Endothelial cell of umbilical vein (primary cell): ENCODE results near the gene NAE1. TPM values are rescaled to one million over a fixed set of nuclear protein-coding genes. Genes with fewer than 3 reads are reported as not detected.

Experiments
- BruUV-seq: library from RNA; stranded (reverse); fragments of 400-500 nt; replicated peaks from 2 replicates; lab custom pipeline; 2021; lab: Mats Ljungman, UMichigan
- CTCF ChIA-PET: fragments of 300-600, 350-600 bp; sonication (Branson Sonifier 250); formaldehyde crosslinking; loops from one replicate; lab custom pipeline; 2021; ENCODE audit warnings: antibody characterized with exemption, inconsistent platforms; lab: Charles Lee
- POLR2A ChIA-PET: fragments of 300-600, 350-600 bp; sonication (Branson Sonifier 250); formaldehyde crosslinking; loops from one replicate; lab custom pipeline; 2021; ENCODE audit warnings: antibody characterized with exemption, inconsistent platforms; lab: Charles Lee
- DNase-seq: peaks from one replicate; pipeline ENCODE4 v3.0.0-alpha.2; 2011; ENCODE audit warnings: low read depth, low spot score
- FAIRE-seq: peaks from 2 replicates; lab custom pipeline; 2011; peaks lifted over from hg19 to GRCh38; lab: Jason Lieb, UNC
- H2AFZ ChIP-seq: 2 replicates; pipeline ENCODE4 v1.6.0; 2012; ENCODE audit warnings: low read depth, low read length, control low read depth, inconsistent platforms
- H3K27ac ChIP-seq: 2 replicates; pipeline ENCODE4 v1.5.1; 2011; ENCODE audit warnings: low read depth, mild to moderate bottlenecking, control low read depth, low read length, moderate library complexity; ENCODE audit not compliant: insufficient read depth
- H3K27me3 ChIP-seq, 2 experiments: 2 replicates each; pipeline versions ENCODE4 v1.6.0 to v1.6.1; 2011; ENCODE audit warnings: low read length in 2 of 2, mixed read lengths in 1 of 2; ENCODE audit not compliant: control insufficient read depth in 2 of 2, insufficient read depth in 2 of 2
- H3K36me3 ChIP-seq, 2 experiments: 2 replicates in 1 of 2; 3 replicates in 1 of 2; pipeline ENCODE4 v1.5.1; 2011; ENCODE audit warnings: low read length in 2 of 2, mild to moderate bottlenecking in 1 of 2, moderate library complexity in 1 of 2; ENCODE audit not compliant: control insufficient read depth in 2 of 2, insufficient read depth in 2 of 2; ENCODE audit errors: extremely low read depth in 1 of 2
- H3K4me1 ChIP-seq: 3 replicates; pipeline ENCODE4 v1.5.1; 2011; ENCODE audit warnings: mild to moderate bottlenecking, low read length; ENCODE audit not compliant: control insufficient read depth, insufficient read depth; ENCODE audit errors: extremely low read depth
- H3K4me2 ChIP-seq: 2 replicates; pipeline ENCODE4 v1.6.1; 2011; ENCODE audit warnings: low read length, control low read depth, mixed read lengths; ENCODE audit not compliant: insufficient read depth
- H3K4me3 ChIP-seq, 3 experiments: fragments of 200-600 bp in 1 of 3; sonication (generic), shearing (Covaris generic) in 1 of 3; replicated peaks in 1 of 3; 2 replicates each; pipeline ENCODE4 v1.5.1; 2011 to 2016; ENCODE audit warnings: control low read depth in 3 of 3, low read length in 3 of 3, mild to moderate bottlenecking in 2 of 3, inconsistent platforms in 1 of 3, low read depth in 1 of 3, moderate library complexity in 1 of 3; ENCODE audit not compliant: insufficient read depth in 1 of 3
- H3K79me2 ChIP-seq: 2 replicates; pipeline ENCODE4 v1.6.0; 2012; ENCODE audit warnings: low read length, inconsistent platforms; ENCODE audit not compliant: control insufficient read depth, insufficient read depth
- H3K9ac ChIP-seq: replicated peaks from 2 replicates; pipeline ENCODE3; 2011; ENCODE audit warnings: low read length, control low read depth; ENCODE audit not compliant: insufficient read depth; ENCODE audit errors: extremely low read depth
- H3K9me1 ChIP-seq: replicated peaks from 3 replicates; pipeline ENCODE4 v1.6.0; 2011; ENCODE audit warnings: mild to moderate bottlenecking, low read length; ENCODE audit not compliant: control insufficient read depth, insufficient read depth; ENCODE audit errors: extremely low read depth
- H3K9me3 ChIP-seq: replicated peaks from 2 replicates; pipeline ENCODE4 v1.5.1; 2012; ENCODE audit warnings: low read length, inconsistent platforms; ENCODE audit not compliant: control insufficient read depth, insufficient read depth
- H4K20me1 ChIP-seq: replicated peaks from 2 replicates; pipeline ENCODE3; 2011; ENCODE audit warnings: mild to moderate bottlenecking, low read length; ENCODE audit not compliant: control insufficient read depth, insufficient read depth; ENCODE audit errors: extremely low read depth
- CTCF ChIP-seq, 2 donors: IDR thresholded peaks; 1 replicate in 1 of 2; 2 replicates in 1 of 2; pipeline ENCODE4 v1.5.1; 2011; ENCODE audit warnings: low read length in 2 of 2, mild to moderate bottlenecking in 2 of 2, moderate library complexity in 2 of 2, control low read depth in 1 of 2, inconsistent platforms in 1 of 2, low read depth in 1 of 2; ENCODE audit not compliant: insufficient read depth in 1 of 2; ENCODE audit errors: extremely low read depth in 1 of 2
- EZH2 ChIP-seq: IDR thresholded peaks from 2 replicates; pipeline ENCODE4 v1.6.1; 2012; ENCODE audit warnings: borderline replicate concordance, low read depth, mild to moderate bottlenecking, moderate library complexity, low read length, inconsistent platforms; ENCODE audit not compliant: severe bottlenecking
- FOS ChIP-seq: IDR thresholded peaks from 2 replicates; pipeline ENCODE4 v1.6.1; 2011; ENCODE audit warnings: mild to moderate bottlenecking, low read length, moderate library complexity, borderline replicate concordance; ENCODE audit not compliant: insufficient read depth
- GATA2 ChIP-seq: IDR thresholded peaks from 2 replicates; pipeline ENCODE4 v1.7.0; 2011; ENCODE audit warnings: low read depth, mild to moderate bottlenecking, moderate library complexity, mixed read lengths, low read length; ENCODE audit not compliant: insufficient read length, insufficient read depth
- JUN ChIP-seq: IDR thresholded peaks from 2 replicates; pipeline ENCODE4 v1.6.1; 2011; ENCODE audit warnings: borderline replicate concordance, low read depth; ENCODE audit not compliant: insufficient read length, insufficient read depth
- MYC ChIP-seq: IDR thresholded peaks from one replicate; pipeline ENCODE4 v1.6.1; 2011; ENCODE audit warnings: mild to moderate bottlenecking, low read depth, low read length
- POLR2A ChIP-seq: IDR thresholded peaks from 2 replicates; pipeline ENCODE4 v1.6.1; 2012; ENCODE audit warnings: low read depth, mild to moderate bottlenecking, control low read depth, low read length
- POLR2AphosphoS5 ChIP-seq: IDR thresholded peaks from 2 replicates; pipeline ENCODE4 v1.6.1; 2012; ENCODE audit warnings: low read depth, mild to moderate bottlenecking, control low read depth, low read length, moderate library complexity; ENCODE audit not compliant: insufficient read depth
- dilution Hi-C: fragments of 300-500 bp; cut with MboI; formaldehyde crosslinking; loops from one replicate; pipeline ENCODE4 v1.15.0; 2019; ENCODE audit warnings: low sequenced_read_pairs; ENCODE audit not compliant: extremely low pct_ligation_motif_present
- intact Hi-C: fragments of 100-400 bp; cut with micrococcal nuclease; formaldehyde crosslinking; loops from one replicate; pipeline ENCODE4 v1.10.0; 2022
- polyA plus RNA-seq, 4 experiments: library from polyadenylated mRNA; depleted of rRNA in 3 of 4; stranded (reverse) in 3 of 4; unstranded in 1 of 4; fragments of >200 nt; gene quantifications; 2 replicates each; pipeline versions ENCODE4 v1.2.1 to v1.2.3, GENCODE V29; 2011 to 2012; ENCODE audit warnings: missing spikeins in 1 of 4
- total RNA-seq: library from RNA; stranded (reverse); gene quantifications from 2 replicates; pipeline ENCODE4 v1.2.3, GENCODE V29; 2021
- TF ChIP-seq, protein P1 (sequence below): IDR thresholded peaks from 2 replicates; pipeline ENCODE4 v1.6.1; 2011; ENCODE audit not compliant: insufficient read depth, insufficient read length

The NAE1 gene
- total and polyA plus RNA-seq, 2 donors (not counting 3 experiments of a cell fraction or from before 2014, with no cell fraction given) = 23.6 to 64.3 TPM

DNA sequence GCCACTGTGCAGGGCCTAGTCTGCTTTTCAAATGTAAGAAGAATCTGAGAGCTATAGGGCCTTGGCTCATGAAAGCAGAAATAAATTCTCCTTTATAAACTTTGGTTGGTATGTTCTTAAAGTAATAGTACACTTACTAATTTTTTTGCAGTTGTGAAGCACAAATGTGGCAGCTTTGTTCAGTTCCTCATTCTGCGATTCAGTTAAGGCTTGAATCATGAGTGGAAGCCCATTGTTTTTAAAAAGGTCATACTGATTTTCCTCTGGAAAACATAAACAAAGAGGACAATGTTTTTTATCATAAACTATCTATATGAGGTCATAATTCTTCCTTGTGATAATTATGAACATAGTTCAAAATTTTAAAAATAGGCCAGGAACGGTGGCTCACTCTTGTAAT is 55.8 kb downstream of the NAE1 start:
- TF ChIP-seq POLR2A (no peak), EZH2 (no peak), MYC (no peak), JUN (no peak), FOS (no peak), GATA2 (no peak), POLR2AphosphoS5 (no peak), CTCF (IDR thresholded peaks at IDR 0.05; ENCODE audit: extremely low read depth in 1 of 2, insufficient read depth in 1 of 2, low read depth in 1 of 2, low read length in 2 of 2) (no peak)
- TF ChIP-seq, protein P1, sequence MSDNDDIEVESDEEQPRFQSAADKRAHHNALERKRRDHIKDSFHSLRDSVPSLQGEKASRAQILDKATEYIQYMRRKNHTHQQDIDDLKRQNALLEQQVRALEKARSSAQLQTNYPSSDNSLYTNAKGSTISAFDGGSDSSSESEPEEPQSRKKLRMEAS = no peak
- H3K9me1 ChIP-seq = no peaks in the 10 kb centered on the region
- ChIA-PET CTCF (interaction anchor here (2.2 kb wide), 1 partner anchor 55 kb away, joined by 10 read pairs; the partner anchor contains the start of gene NAE1), POLR2A (no interaction called here)
- peaks cover 2% of the 10 kb centered on the region for H3K4me1 ChIP-seq
- H3K9ac ChIP-seq = no peak overlapping the region
- BruUV-seq = no TSS peak
- dilution Hi-C loops (no loop called here), intact Hi-C loops (no loop called here)
- H3K79me2 ChIP-seq = no peaks in the 10 kb centered on the region
- FAIRE-seq = peak; percentile 28
- H3K27me3 ChIP-seq = no peaks in the 10 kb centered on the region
- H3K27ac ChIP-seq = no peak overlapping the region
- H3K36me3 ChIP-seq = no peaks in the 10 kb centered on the region
- H3K4me3 ChIP-seq = no peak overlapping the region
- no peaks in the 10 kb centered on the region for H4K20me1 ChIP-seq
- no peaks in the 10 kb centered on the region for H3K9me3 ChIP-seq
- DNase-seq = peak; percentile 24
- peak overlapping the region; percentile 7 for H2AFZ ChIP-seq
- H3K4me2 ChIP-seq = no peak overlapping the region
